Measurements from ENCODE around the gene TRIB2.

Gene TRIB2

DNA sequence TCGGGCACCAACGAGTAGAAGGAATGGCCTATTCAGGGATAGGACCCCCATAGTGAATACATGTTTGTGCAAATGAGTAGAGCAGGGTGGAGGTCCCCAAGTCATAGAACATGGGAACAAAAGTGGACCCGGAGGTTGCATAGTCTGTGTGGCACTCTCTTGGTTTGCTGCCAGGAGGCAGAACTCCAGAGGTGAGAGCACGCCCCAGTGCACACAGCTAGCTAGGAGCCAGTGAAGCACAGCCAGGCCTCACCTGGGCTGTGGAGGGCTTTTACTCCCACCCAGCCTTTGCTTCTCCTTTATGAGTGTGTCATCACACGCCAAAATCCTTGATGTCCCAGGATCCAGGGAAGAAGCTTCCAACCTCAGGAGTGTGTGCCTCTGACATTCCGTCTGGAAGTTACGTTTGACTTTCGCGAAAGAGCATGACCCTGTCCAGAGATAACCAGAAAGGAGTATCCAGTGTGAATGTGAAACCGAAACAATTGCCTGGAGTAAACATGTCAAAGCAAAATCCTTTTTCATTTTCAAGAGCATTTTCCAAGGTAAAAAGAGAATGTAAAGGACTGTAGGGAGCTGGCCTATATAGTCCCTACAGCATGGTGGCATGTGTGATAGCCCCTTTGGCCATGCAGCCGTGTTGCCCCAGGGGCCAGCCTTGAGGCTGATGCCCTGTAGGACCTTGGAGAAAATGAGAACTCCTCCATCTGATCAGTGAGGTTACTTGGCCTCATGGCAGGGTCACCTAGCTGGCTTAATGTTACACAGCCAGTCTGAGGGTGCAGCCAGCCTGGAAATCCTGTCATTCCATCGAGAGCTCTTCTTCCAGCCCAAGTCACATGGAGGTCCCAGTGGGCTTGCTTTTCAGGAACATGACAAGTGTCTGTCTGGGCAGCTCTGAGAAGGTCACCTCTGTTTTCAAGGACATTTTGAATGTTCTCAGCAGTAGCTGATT lies 8.8 kb downstream of the TRIB2 start:
- no peak overlapping the region for H2AK5ac ChIP-seq (ENCODE audit: low read length)

DNA sequence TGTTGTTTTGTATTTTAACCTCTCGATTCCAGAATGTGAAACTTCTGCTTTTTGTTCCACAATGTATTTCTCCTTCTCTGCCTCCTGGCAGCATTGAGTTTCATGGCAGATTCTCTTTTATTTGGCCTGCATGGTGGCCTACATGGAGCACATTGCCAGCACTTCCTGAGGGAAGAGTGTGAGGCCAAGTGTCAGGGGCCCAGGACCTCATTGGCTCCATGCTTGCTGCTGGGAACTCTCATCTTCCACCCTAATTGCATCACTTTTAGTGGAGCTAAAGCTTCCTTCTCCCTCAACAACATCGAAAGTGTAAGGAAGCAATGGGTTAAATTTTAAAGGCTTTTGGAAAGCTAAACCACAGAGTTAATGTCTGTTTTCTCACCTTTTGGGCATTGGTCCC lies 9.5 kb downstream of the TRIB2 start:
- H3K4me2 ChIP-seq (ENCODE audit: low read length), result no peak overlapping the region
- H3K18ac ChIP-seq (ENCODE audit: low read length), result no peak overlapping the region
- peaks cover 1% of the 10 kb centered on the region for H3K9me3 ChIP-seq (ENCODE audit: insufficient read depth, low read depth, low read length)
- no peak overlapping the region for H3K27ac ChIP-seq (ENCODE audit: low read depth, low read length)
- no peak overlapping the region for H3K4ac ChIP-seq (ENCODE audit: low read depth, low read length)
- H3K14ac ChIP-seq (ENCODE audit: low read length), result no peak overlapping the region
- no peak for DNase-seq
- H2BK120ac ChIP-seq (ENCODE audit: insufficient read depth, low read length, poor library complexity), result no peak overlapping the region
- H3K27me3 ChIP-seq (ENCODE audit: insufficient read depth, low read length), result no peaks in the 10 kb centered on the region
- peaks cover 0 to 7% of the 10 kb centered on the region in 2 experiments for H3K36me3 ChIP-seq (ENCODE audit: control insufficient read depth in 1 of 2, insufficient read depth in 2 of 2, low read length in 2 of 2)
- H2BK12ac ChIP-seq (ENCODE audit: low read length), result no peak overlapping the region
- H2AK5ac ChIP-seq (ENCODE audit: low read length), result no peak overlapping the region
- H4K12ac ChIP-seq (ENCODE audit: low read depth, low read length), result no peak overlapping the region
- WGBS (ENCODE audit: extremely low coverage, insufficient coverage, insufficient read length), result no CpG with 5 or more reads among the region's 2 CpGs
- no peak overlapping the region for H4K8ac ChIP-seq (ENCODE audit: low read depth, low read length)
- no peak overlapping the region for H3K4me3 ChIP-seq (ENCODE audit: low read depth, low read length)
- no peaks in the 10 kb centered on the region for H3K79me2 ChIP-seq (ENCODE audit: control insufficient read depth, insufficient read depth, low read length, poor library complexity)
- H3K23ac ChIP-seq (ENCODE audit: low read length), result no peak overlapping the region
- no peak overlapping the region for H2BK5ac ChIP-seq (ENCODE audit: low read depth, low read length, poor library complexity)
- no peaks in the 10 kb centered on the region for H3K79me1 ChIP-seq (ENCODE audit: low read length)
- peaks cover 0 to 3% of the 10 kb centered on the region in 2 experiments for H3K4me1 ChIP-seq (ENCODE audit: control insufficient read depth in 1 of 2, insufficient read depth in 2 of 2, low read length in 2 of 2)
- no peak overlapping the region for H3K9ac ChIP-seq (ENCODE audit: low read length)
- no peak overlapping the region for H2AFZ ChIP-seq (ENCODE audit: insufficient read depth, low read length, poor library complexity)
- no peak overlapping the region for H4K91ac ChIP-seq (ENCODE audit: low read depth, low read length)

More for the DNA sequence above, 8.8 kb downstream of the TRIB2 start:
- Histone ChIP-seq H3K18ac (ENCODE audit: low read length) (no peak overlapping the region), H3K9me3 (ENCODE audit: insufficient read depth, low read depth, low read length) (peaks cover 1% of the 10 kb centered on the region), H4K12ac (ENCODE audit: low read depth, low read length) (no peak overlapping the region), H4K91ac (ENCODE audit: low read depth, low read length) (no peak overlapping the region), H3K9ac (ENCODE audit: low read length) (no peak overlapping the region), H3K23ac (ENCODE audit: low read length) (no peak overlapping the region), H4K8ac (ENCODE audit: low read depth, low read length) (no peak overlapping the region), H2BK12ac (ENCODE audit: low read length) (no peak overlapping the region), H3K27ac (ENCODE audit: low read depth, low read length) (no peak overlapping the region), H3K4me1 (ENCODE audit: control insufficient read depth in 1 of 2, insufficient read depth in 2 of 2, low read length in 2 of 2) (peaks cover 0 to 3% of the 10 kb centered on the region in 2 experiments), H3K27me3 (ENCODE audit: insufficient read depth, low read length) (no peaks in the 10 kb centered on the region), H3K4me3 (ENCODE audit: low read depth, low read length) (no peak overlapping the region), H3K79me1 (ENCODE audit: low read length) (no peaks in the 10 kb centered on the region), H3K4ac (ENCODE audit: low read depth, low read length) (no peak overlapping the region), H3K79me2 (ENCODE audit: control insufficient read depth, insufficient read depth, low read length, poor library complexity) (no peaks in the 10 kb centered on the region), H2BK120ac (ENCODE audit: insufficient read depth, low read length, poor library complexity) (no peak overlapping the region), H2AFZ (ENCODE audit: insufficient read depth, low read length, poor library complexity) (no peak overlapping the region), H2BK5ac (ENCODE audit: low read depth, low read length, poor library complexity) (no peak overlapping the region), H3K36me3 (ENCODE audit: control insufficient read depth in 1 of 2, insufficient read depth in 2 of 2, low read length in 2 of 2) (peaks cover 0 to 7% of the 10 kb centered on the region in 2 experiments), H3K4me2 (ENCODE audit: low read length) (no peak overlapping the region), H3K14ac (ENCODE audit: low read length) (no peak overlapping the region)
- no CpG with 5 or more reads among the region's 12 CpGs for WGBS (ENCODE audit: extremely low coverage, insufficient coverage, insufficient read length)
- DNase-seq, result no peak

DNA sequence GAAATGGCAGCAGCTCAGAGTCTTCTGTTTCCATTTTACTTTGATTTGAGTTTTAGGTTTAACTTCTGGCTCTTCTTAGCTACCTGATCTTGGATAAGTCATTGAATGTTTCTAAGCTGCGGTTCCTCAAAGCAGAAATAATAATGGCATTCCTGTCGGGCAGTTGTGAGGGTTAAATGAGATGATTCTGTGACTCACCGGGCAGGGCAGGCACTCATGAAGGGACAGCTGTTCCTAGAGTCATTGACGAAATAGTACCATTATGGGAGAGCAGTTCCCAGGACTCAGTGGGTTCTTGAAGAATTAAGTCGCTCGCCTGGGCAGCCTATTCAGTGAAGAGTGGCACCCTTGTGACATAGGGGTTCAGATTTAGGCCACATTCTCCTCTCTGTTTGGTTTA lies 10.3 kb downstream of the TRIB2 start:
- peak; percentile 30 to 43 for DNase-seq
- Histone ChIP-seq H3K27ac (ENCODE audit: low read depth, low read length) (no peak overlapping the region), H3K36me3 (ENCODE audit: control insufficient read depth in 1 of 2, insufficient read depth in 2 of 2, low read length in 2 of 2) (peaks cover 0 to 7% of the 10 kb centered on the region in 2 experiments), H2BK12ac (ENCODE audit: low read length) (no peak overlapping the region), H3K18ac (ENCODE audit: low read length) (no peak overlapping the region), H3K79me1 (ENCODE audit: low read length) (no peaks in the 10 kb centered on the region), H3K9me3 (ENCODE audit: insufficient read depth, low read depth, low read length) (peaks cover 1% of the 10 kb centered on the region), H2BK120ac (ENCODE audit: insufficient read depth, low read length, poor library complexity) (no peak overlapping the region), H3K9ac (ENCODE audit: low read length) (no peak overlapping the region), H3K4ac (ENCODE audit: low read depth, low read length) (no peak overlapping the region), H4K12ac (ENCODE audit: low read depth, low read length) (no peak overlapping the region), H2AK5ac (ENCODE audit: low read length) (no peak overlapping the region), H4K91ac (ENCODE audit: low read depth, low read length) (no peak overlapping the region), H3K79me2 (ENCODE audit: control insufficient read depth, insufficient read depth, low read length, poor library complexity) (no peaks in the 10 kb centered on the region), H3K27me3 (ENCODE audit: insufficient read depth, low read length) (no peaks in the 10 kb centered on the region), H2BK5ac (ENCODE audit: low read depth, low read length, poor library complexity) (no peak overlapping the region), H3K4me1 (ENCODE audit: control insufficient read depth in 1 of 2, insufficient read depth in 2 of 2, low read length in 2 of 2) (peaks cover 0 to 5% of the 10 kb centered on the region in 2 experiments), H3K4me3 (ENCODE audit: low read depth, low read length) (no peak overlapping the region), H3K4me2 (ENCODE audit: low read length) (no peak overlapping the region), H3K23ac (ENCODE audit: low read length) (no peak overlapping the region), H4K8ac (ENCODE audit: low read depth, low read length) (no peak overlapping the region), H3K14ac (ENCODE audit: low read length) (no peak overlapping the region), H2AFZ (ENCODE audit: insufficient read depth, low read length, poor library complexity) (no peak overlapping the region)
- WGBS (ENCODE audit: extremely low coverage, insufficient coverage, insufficient read length), result no CpG with 5 or more reads among the region's 6 CpGs

GRCh38 chr2:12727641-12728040 lies 10.9 kb downstream of the TRIB2 start:
- H3K18ac ChIP-seq (ENCODE audit: low read length), result no peak overlapping the region
- no peak for DNase-seq
- H3K9me3 ChIP-seq (ENCODE audit: insufficient read depth, low read depth, low read length), result peaks cover 1% of the 10 kb centered on the region
- H3K4me3 ChIP-seq (ENCODE audit: low read depth, low read length), result no peak overlapping the region
- H4K8ac ChIP-seq (ENCODE audit: low read depth, low read length), result no peak overlapping the region
- H4K12ac ChIP-seq (ENCODE audit: low read depth, low read length), result no peak overlapping the region
- no peak overlapping the region for H3K4ac ChIP-seq (ENCODE audit: low read depth, low read length)
- no peaks in the 10 kb centered on the region for H3K79me2 ChIP-seq (ENCODE audit: control insufficient read depth, insufficient read depth, low read length, poor library complexity)
- H2BK120ac ChIP-seq (ENCODE audit: insufficient read depth, low read length, poor library complexity), result no peak overlapping the region
- H2AK5ac ChIP-seq (ENCODE audit: low read length), result no peak overlapping the region
- no CpG with 5 or more reads among the region's 5 CpGs for WGBS (ENCODE audit: extremely low coverage, insufficient coverage, insufficient read length)
- H4K91ac ChIP-seq (ENCODE audit: low read depth, low read length), result no peak overlapping the region
- no peaks in the 10 kb centered on the region for H3K79me1 ChIP-seq (ENCODE audit: low read length)
- H3K14ac ChIP-seq (ENCODE audit: low read length), result no peak overlapping the region
- no peaks in the 10 kb centered on the region for H3K27me3 ChIP-seq (ENCODE audit: insufficient read depth, low read length)
- no peak overlapping the region for H2AFZ ChIP-seq (ENCODE audit: insufficient read depth, low read length, poor library complexity)
- no peak overlapping the region for H3K4me2 ChIP-seq (ENCODE audit: low read length)
- no peak overlapping the region for H2BK12ac ChIP-seq (ENCODE audit: low read length)
- H3K9ac ChIP-seq (ENCODE audit: low read length), result no peak overlapping the region
- H3K23ac ChIP-seq (ENCODE audit: low read length), result no peak overlapping the region
- H3K27ac ChIP-seq (ENCODE audit: low read depth, low read length), result no peak overlapping the region
- no peak overlapping the region for H2BK5ac ChIP-seq (ENCODE audit: low read depth, low read length, poor library complexity)
- H3K36me3 ChIP-seq (ENCODE audit: control insufficient read depth in 1 of 2, insufficient read depth in 2 of 2, low read length in 2 of 2), result peaks cover 0 to 7% of the 10 kb centered on the region in 2 experiments
- H3K4me1 ChIP-seq (ENCODE audit: control insufficient read depth in 1 of 2, insufficient read depth in 2 of 2, low read length in 2 of 2), result peaks cover 0 to 5% of the 10 kb centered on the region in 2 experiments
